OCI-LY3 (cell line): ENCODE data around the gene KDSR.

Experiments
- CTCF ChIP-seq: fragments of 200-600, 300-600 bp; sonication (generic); IDR thresholded peaks from 2 replicates; pipeline ENCODE4 v1.5.1; 2014; ENCODE audit warnings: antibody characterized with exemption, low read length, low read depth
- EZH2phosphoT487 ChIP-seq: fragments of 200-600 bp; shearing (Covaris generic); IDR thresholded peaks from 2 replicates; pipeline ENCODE4 v1.6.1; 2018; ENCODE audit warnings: antibody characterized with exemption, mixed run types, low read depth

- TF ChIP-seq CTCF: peak; percentile 99
- no peak for TF ChIP-seq EZH2phosphoT487
Measured at GRCh38 chr18:63322908-63323634, 43.9 kb downstream of the KDSR start.
